Globus pallidus (tissue), 1 donor: ENCODE data around the gene AGER.
"Not testable (repeated sequence)": the region's sequence is repeated elsewhere in the genome, so short reads cannot be mapped to it uniquely, and the experiment has no call there.

Source experiments
- DNase-seq: peaks from one replicate; pipeline ENCODE4 v3.0.0-alpha.2; 2015; ENCODE audit warnings: low spot score

Gene AGER

GRCh38 chr6:32184084-32184640 lies at the start of gene AGER:
AGER (minus strand) TSS chr6:32184253; CDS start chr6:32184222, 31 bp downstream.
- DNase-seq = no peak

GRCh38 chr6:32226434-32226833 lies 42.4 kb upstream of the AGER start:
- no peak for DNase-seq

- no peak for DNase-seq
These were observed 40.6 kb upstream of the AGER start for GRCh38 chr6:32224696-32225095.

- no peak for DNase-seq
These were observed 39.5 kb upstream of the AGER start, which contains the start of gene NOTCH4 for GRCh38 chr6:32223258-32224235. NOTCH4 (minus strand) TSS chr6:32224067; CDS start chr6:32223928, 139 bp downstream.

- no peak for DNase-seq
These were observed 38.5 kb upstream of the AGER start for GRCh38 chr6:32222333-32223230.

GRCh38 chr6:32220021-32220420 lies 36.0 kb upstream of the AGER start:
- no peak for DNase-seq

- no peak for DNase-seq
These were observed 34.1 kb upstream of the AGER start for GRCh38 chr6:32218167-32218566.

- DNase-seq = no peak
These were observed 32.9 kb upstream of the AGER start for GRCh38 chr6:32216998-32217397.

- DNase-seq = no peak
These were observed 32.2 kb upstream of the AGER start for GRCh38 chr6:32216285-32216684.

- DNase-seq = no peak
These were observed 31.6 kb upstream of the AGER start for GRCh38 chr6:32215617-32216016.

- no peak for DNase-seq
These were observed 30.1 kb upstream of the AGER start for GRCh38 chr6:32214126-32214525.

GRCh38 chr6:32213649-32214048 lies 29.6 kb upstream of the AGER start:
- no peak for DNase-seq

- no peak for DNase-seq
These were observed 28.2 kb upstream of the AGER start for GRCh38 chr6:32212076-32212760.

GRCh38 chr6:32211432-32211831 lies 27.4 kb upstream of the AGER start:
- DNase-seq = not testable (repeated sequence)

- DNase-seq = no peak
These were observed 26.1 kb upstream of the AGER start for GRCh38 chr6:32210191-32210601.

GRCh38 chr6:32208996-32209395 lies 24.9 kb upstream of the AGER start:
- no peak for DNase-seq

GRCh38 chr6:32204268-32204715 lies 20.2 kb upstream of the AGER start:
- no peak for DNase-seq

GRCh38 chr6:32203426-32204267 lies 19.6 kb upstream of the AGER start:
- DNase-seq = no peak

GRCh38 chr6:32202186-32202585 lies 18.1 kb upstream of the AGER start:
- DNase-seq = no peak

- no peak for DNase-seq
These were observed 16.8 kb upstream of the AGER start for GRCh38 chr6:32200711-32201475.
